Activated gamma-delta T cell treated with Interleukin-2 at 50 U/mL for 16 hours (primary cell): ENCODE measurements around the gene TMEM53.
"Not testable (repeated sequence)": the region's sequence is repeated elsewhere in the genome, so short reads cannot be mapped to it uniquely, and the experiment has no call there.

Experiments
- DNase-seq: peaks from one replicate; pipeline ENCODE4 v3.0.0-alpha.2; 2020

The TMEM53 gene

GRCh38 chr1:44674113-44675000 is at the start of gene TMEM53, which contains the start of gene ARMH1:
TSS of gene TMEM53 (minus strand) at chr1:44674481. CDS start at chr1:44674391, 90 bp downstream.
TSS of gene ARMH1 (plus strand) at chr1:44674714. CDS start at chr1:44689698, 14,984 bp downstream.
- DNase-seq: peak; percentile 96

- DNase-seq: no peak
Measured at GRCh38 chr1:44723496-44724295, 49.4 kb upstream of the TMEM53 start.

GRCh38 chr1:44723064-44723463 is 48.8 kb upstream of the TMEM53 start:
- no peak for DNase-seq

- peak; percentile 50 for DNase-seq
Measured at GRCh38 chr1:44721485-44722361, 47.4 kb upstream of the TMEM53 start.

GRCh38 chr1:44720281-44720680 is 46.0 kb upstream of the TMEM53 start:
- DNase-seq: no peak

- no peak for DNase-seq
Measured at GRCh38 chr1:44719318-44719717, 45.0 kb upstream of the TMEM53 start.

GRCh38 chr1:44718091-44718490 is 43.8 kb upstream of the TMEM53 start:
- DNase-seq: no peak

- no peak for DNase-seq
Measured at GRCh38 chr1:44717653-44718052, 43.4 kb upstream of the TMEM53 start.

- no peak for DNase-seq
Measured at GRCh38 chr1:44717156-44717555, 42.9 kb upstream of the TMEM53 start.

GRCh38 chr1:44714944-44715571 is 40.8 kb upstream of the TMEM53 start:
- peak; percentile 64 for DNase-seq

GRCh38 chr1:44714532-44714931 is 40.3 kb upstream of the TMEM53 start:
- no peak for DNase-seq

GRCh38 chr1:44713321-44713781 is 39.1 kb upstream of the TMEM53 start:
- no peak for DNase-seq

GRCh38 chr1:44707959-44708831 is 33.9 kb upstream of the TMEM53 start:
- DNase-seq: no peak

GRCh38 chr1:44707112-44707881 is 33.0 kb upstream of the TMEM53 start:
- DNase-seq: no peak

GRCh38 chr1:44705938-44706337 is 31.7 kb upstream of the TMEM53 start:
- DNase-seq: no peak

- DNase-seq: no peak
Measured at GRCh38 chr1:44705470-44705869, 31.2 kb upstream of the TMEM53 start.

- no peak for DNase-seq
Measured at GRCh38 chr1:44701141-44701573, 26.9 kb upstream of the TMEM53 start.

- DNase-seq: no peak
Measured at GRCh38 chr1:44700573-44700972, 26.3 kb upstream of the TMEM53 start.

GRCh38 chr1:44699375-44699774 is 25.1 kb upstream of the TMEM53 start:
- DNase-seq: not testable (repeated sequence)

GRCh38 chr1:44698138-44698537 is 23.9 kb upstream of the TMEM53 start:
- DNase-seq: no peak
